K562 (cell line): ENCODE results near the gene APLNR. TPM values are rescaled to one million over a fixed set of nuclear protein-coding genes. Genes with fewer than 3 reads are reported as not detected.

Experiments used
- BDP1 ChIP-seq: IDR thresholded peaks from 3 replicates; pipeline ENCODE4 v1.6.1; 2011; ENCODE audit not compliant: insufficient read length, insufficient read depth
- CC2D1A ChIP-seq: fragments of 450-650 bp; IDR thresholded peaks from 2 replicates; pipeline ENCODE4 v1.6.1; 2017; ENCODE audit warnings: mild to moderate bottlenecking
- CEBPG ChIP-seq, 3 experiments: fragments of 200-800 bp in 1 of 3; sonication (Bioruptor generic) in 1 of 3; sonication (generic) in 1 of 3; formaldehyde crosslinking in 1 of 3; IDR thresholded peaks in 2 of 3; conservative IDR thresholded peaks in 1 of 3; 2 replicates each; pipeline versions ENCODE4 v1.6.1 to v1.8.0; 2016 to 2022; ENCODE audit warnings: missing compliant biosample characterization in 2 of 3, missing genetic modification characterization in 2 of 3, mild to moderate bottlenecking in 1 of 3, missing genetic modification reagents in 1 of 3
- CEBPZ ChIP-seq: fragments of 150-350 bp; IDR thresholded peaks from 2 replicates; pipeline ENCODE4 v1.6.1; 2014; ENCODE audit warnings: low read depth, mild to moderate bottlenecking, low read length, borderline replicate concordance
- CHD2 ChIP-seq: IDR thresholded peaks from 2 replicates; pipeline ENCODE4 v1.6.1; 2011; ENCODE audit warnings: low read depth, low read length
- CTCFL ChIP-seq: IDR thresholded peaks from 2 replicates; pipeline ENCODE4 v1.6.1; 2011; ENCODE audit warnings: borderline replicate concordance, low read depth, mild to moderate bottlenecking, moderate library complexity, low read length; ENCODE audit not compliant: insufficient read depth, poor library complexity, severe bottlenecking
- DDX20 ChIP-seq: fragments of 450-650 bp; IDR thresholded peaks from 2 replicates; pipeline ENCODE4 v1.6.1; 2016; ENCODE audit warnings: missing genetic modification characterization, low read depth, mild to moderate bottlenecking, missing compliant biosample characterization, moderate library complexity
- EGR1 ChIP-seq: fragments of 450-650 bp; conservative IDR thresholded peaks from 2 replicates; pipeline ENCODE4 v1.6.1; 2017; ENCODE audit warnings: mild to moderate bottlenecking
- KAT7 ChIP-seq: sonication (generic); formaldehyde crosslinking; IDR thresholded peaks from 2 replicates; pipeline ENCODE4 v1.8.0; 2022; ENCODE audit warnings: missing genetic modification reagents, mild to moderate bottlenecking, borderline replicate concordance
- MCM7 ChIP-seq, 2 experiments: fragments of 450-650 bp; IDR thresholded peaks; 2 replicates each; pipeline ENCODE4 v1.6.1; 2016 to 2018
- SMAD4 ChIP-seq: fragments of 250-450 bp; sonication (Bioruptor Pico); conservative IDR thresholded peaks from 2 replicates; pipeline ENCODE4 v1.8.0; 2021; ENCODE audit warnings: inconsistent platforms, mild to moderate bottlenecking, moderate library complexity
- U2AF1 ChIP-seq: fragments of 200-400 bp; formaldehyde crosslinking; optimal IDR thresholded peaks from 2 replicates; pipeline ENCODE3; 2017; ENCODE audit warnings: mild to moderate bottlenecking, low read depth, low read length, moderate library complexity
- ZC3H4 ChIP-seq: sonication (generic); formaldehyde crosslinking; IDR thresholded peaks from 2 replicates; pipeline ENCODE4 v1.9.0; 2021; ENCODE audit warnings: missing genetic modification reagents, borderline replicate concordance
- ZNF121 ChIP-seq: sonication (generic); formaldehyde crosslinking; conservative IDR thresholded peaks from 2 replicates; pipeline ENCODE4 v1.8.0; 2022; ENCODE audit warnings: missing genetic modification reagents
- polyA plus RNA-seq, 8 experiments: library from polyadenylated mRNA; depleted of rRNA in 4 of 8; stranded (reverse) in 5 of 8; unstranded in 3 of 8; fragments of >200 nt; fragmentation: Nextera tagmentation in 2 of 8; fragmentation: Illumina TruSeq in 1 of 8; extraction: Ambion mirVana in 2 of 8; extraction: Trizol in 1 of 8; gene quantifications; 2 replicates each; pipeline versions ENCODE4 v1.2.1 to v1.2.3, GENCODE V29; 2011 to 2014; ENCODE audit warnings: inconsistent platforms in 1 of 8, missing spikeins in 1 of 8
- total RNA-seq, 7 experiments: library from RNA; depleted of rRNA in 6 of 7; stranded (reverse); fragments of >200 nt in 6 of 7; fragmentation: Illumina TruSeq in 2 of 7; extraction: Trizol in 2 of 7; gene quantifications; 2 replicates each; pipeline versions ENCODE4 v1.2.1 to v1.2.3, GENCODE V29; 2011 to 2021; ENCODE audit warnings: low replicate concordance in 1 of 7

APLNR gene
- total and polyA plus RNA-seq, 9 of the 15 experiments (the other 6 are each of a cell fraction or from before 2014, with no cell fraction given) = 0.15 to 2.0 (median 0.65) TPM

- TF ChIP-seq CEBPZ (no peak), CHD2 (no peak), DDX20 (tag) (no peak), MCM7 (IDR thresholded peaks at IDR 0.05) (no peak), CC2D1A (peak; percentile 84), EGR1 (no peak), BDP1 (no peak), KAT7 (CRISPR knock-in tag) (no peak), ZC3H4 (no peak), SMAD4 (no peak), ZNF121 (CRISPR knock-in tag) (no peak), CTCFL (no peak), U2AF1 (no peak), CEBPG (CRISPR knock-in tag; IDR thresholded peaks at IDR 0.05) (no peak), CEBPG (tag; conservative IDR thresholded peaks at IDR 0.05 in 1 of 2, IDR thresholded peaks at IDR 0.05 in 1 of 2) (no peak)
These were observed 11.8 kb upstream of the APLNR start (continued) for GRCh38 chr11:57248780-57249383.
